Measurements from ENCODE around the gene KLHL3. TPM values are rescaled to one million over a fixed set of nuclear protein-coding genes. Genes with fewer than 3 reads are reported as not detected.

The KLHL3 gene
- total and polyA plus RNA-seq, 2 experiments from 2014 or later, result 4.9 to 10.8 TPM

GRCh38 chr5:137736496-137736895, 607 bp upstream of the KLHL3 start (continued):
- TF ChIP-seq, protein P1, sequence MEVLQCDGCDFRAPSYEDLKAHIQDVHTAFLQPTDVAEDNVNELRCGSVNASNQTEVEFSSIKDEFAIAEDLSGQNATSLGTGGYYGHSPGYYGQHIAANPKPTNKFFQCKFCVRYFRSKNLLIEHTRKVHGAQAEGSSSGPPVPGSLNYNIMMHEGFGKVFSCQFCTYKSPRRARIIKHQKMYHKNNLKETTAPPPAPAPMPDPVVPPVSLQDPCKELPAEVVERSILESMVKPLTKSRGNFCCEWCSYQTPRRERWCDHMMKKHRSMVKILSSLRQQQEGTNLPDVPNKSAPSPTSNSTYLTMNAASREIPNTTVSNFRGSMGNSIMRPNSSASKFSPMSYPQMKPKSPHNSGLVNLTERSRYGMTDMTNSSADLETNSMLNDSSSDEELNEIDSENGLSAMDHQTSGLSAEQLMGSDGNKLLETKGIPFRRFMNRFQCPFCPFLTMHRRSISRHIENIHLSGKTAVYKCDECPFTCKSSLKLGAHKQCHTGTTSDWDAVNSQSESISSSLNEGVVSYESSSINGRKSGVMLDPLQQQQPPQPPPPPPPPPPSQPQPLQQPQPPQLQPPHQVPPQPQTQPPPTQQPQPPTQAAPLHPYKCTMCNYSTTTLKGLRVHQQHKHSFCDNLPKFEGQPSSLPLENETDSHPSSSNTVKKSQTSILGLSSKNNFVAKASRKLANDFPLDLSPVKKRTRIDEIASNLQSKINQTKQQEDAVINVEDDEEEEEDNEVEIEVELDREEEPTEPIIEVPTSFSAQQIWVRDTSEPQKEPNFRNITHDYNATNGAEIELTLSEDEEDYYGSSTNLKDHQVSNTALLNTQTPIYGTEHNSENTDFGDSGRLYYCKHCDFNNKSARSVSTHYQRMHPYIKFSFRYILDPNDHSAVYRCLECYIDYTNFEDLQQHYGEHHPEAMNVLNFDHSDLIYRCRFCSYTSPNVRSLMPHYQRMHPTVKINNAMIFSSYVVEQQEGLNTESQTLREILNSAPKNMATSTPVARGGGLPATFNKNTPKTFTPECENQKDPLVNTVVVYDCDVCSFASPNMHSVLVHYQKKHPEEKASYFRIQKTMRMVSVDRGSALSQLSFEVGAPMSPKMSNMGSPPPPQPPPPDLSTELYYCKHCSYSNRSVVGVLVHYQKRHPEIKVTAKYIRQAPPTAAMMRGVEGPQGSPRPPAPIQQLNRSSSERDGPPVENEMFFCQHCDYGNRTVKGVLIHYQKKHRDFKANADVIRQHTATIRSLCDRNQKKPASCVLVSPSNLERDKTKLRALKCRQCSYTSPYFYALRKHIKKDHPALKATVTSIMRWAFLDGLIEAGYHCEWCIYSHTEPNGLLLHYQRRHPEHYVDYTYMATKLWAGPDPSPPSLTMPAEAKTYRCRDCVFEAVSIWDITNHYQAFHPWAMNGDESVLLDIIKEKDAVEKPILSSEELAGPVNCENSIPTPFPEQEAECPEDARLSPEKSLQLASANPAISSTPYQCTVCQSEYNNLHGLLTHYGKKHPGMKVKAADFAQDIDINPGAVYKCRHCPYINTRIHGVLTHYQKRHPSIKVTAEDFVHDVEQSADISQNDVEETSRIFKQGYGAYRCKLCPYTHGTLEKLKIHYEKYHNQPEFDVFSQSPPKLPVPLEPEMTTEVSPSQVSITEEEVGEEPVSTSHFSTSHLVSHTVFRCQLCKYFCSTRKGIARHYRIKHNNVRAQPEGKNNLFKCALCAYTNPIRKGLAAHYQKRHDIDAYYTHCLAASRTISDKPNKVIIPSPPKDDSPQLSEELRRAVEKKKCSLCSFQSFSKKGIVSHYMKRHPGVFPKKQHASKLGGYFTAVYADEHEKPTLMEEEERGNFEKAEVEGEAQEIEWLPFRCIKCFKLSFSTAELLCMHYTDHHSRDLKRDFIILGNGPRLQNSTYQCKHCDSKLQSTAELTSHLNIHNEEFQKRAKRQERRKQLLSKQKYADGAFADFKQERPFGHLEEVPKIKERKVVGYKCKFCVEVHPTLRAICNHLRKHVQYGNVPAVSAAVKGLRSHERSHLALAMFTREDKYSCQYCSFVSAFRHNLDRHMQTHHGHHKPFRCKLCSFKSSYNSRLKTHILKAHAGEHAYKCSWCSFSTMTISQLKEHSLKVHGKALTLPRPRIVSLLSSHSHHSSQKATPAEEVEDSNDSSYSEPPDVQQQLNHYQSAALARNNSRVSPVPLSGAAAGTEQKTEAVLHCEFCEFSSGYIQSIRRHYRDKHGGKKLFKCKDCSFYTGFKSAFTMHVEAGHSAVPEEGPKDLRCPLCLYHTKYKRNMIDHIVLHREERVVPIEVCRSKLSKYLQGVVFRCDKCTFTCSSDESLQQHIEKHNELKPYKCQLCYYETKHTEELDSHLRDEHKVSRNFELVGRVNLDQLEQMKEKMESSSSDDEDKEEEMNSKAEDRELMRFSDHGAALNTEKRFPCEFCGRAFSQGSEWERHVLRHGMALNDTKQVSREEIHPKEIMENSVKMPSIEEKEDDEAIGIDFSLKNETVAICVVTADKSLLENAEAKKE (CRISPR knock-in tag; IDR thresholded peaks at IDR 0.05), result no peak
- no peak for TF ChIP-seq EZH2 (IDR thresholded peaks at IDR 0.05; ENCODE audit: low read depth, unreplicated experiment)
- no peak for TF ChIP-seq ZNF114 (CRISPR knock-in tag; IDR thresholded peaks at IDR 0.05)
- no peak for TF ChIP-seq ZNF331 (CRISPR knock-in tag; IDR thresholded peaks at IDR 0.05; ENCODE audit: low read depth)
- no peak for TF ChIP-seq CREB1 (CRISPR knock-in tag; IDR thresholded peaks at IDR 0.05; ENCODE audit: low read depth)
- TF ChIP-seq NANOG (IDR thresholded peaks at IDR 0.05; ENCODE audit: borderline replicate concordance), result no peak
- TF ChIP-seq JUNB (IDR thresholded peaks at IDR 0.05; ENCODE audit: unreplicated experiment), result no peak

DNA sequence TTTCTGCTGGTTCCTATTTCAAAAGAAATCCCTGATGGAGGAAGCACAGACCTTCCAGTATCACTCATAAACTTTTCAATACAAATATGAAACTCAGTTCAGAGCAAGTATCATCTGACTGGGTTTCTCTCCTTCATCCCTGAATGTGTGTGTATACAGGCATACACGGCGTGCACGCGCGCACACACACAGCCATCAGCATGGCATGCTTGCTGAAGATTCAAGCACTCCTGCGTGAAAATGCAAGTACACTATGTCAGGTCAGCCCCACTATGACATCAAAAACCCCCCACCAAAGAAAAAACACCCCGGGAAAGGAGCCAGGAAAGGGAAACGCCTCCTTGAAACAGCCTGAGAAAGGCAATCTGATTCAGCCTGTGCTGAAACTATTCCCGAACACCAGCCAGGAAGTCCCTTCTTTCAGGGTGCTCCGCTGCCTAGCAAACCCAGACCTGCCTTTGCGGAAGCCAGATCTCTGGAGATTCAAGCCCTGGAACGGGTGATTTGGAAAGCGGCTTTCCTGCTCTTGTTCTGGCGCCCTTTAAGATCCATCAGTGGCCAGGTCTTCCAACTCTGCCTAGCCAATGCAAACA, 831 bp downstream of the KLHL3 start:
- Histone ChIP-seq H3K4me2 (peak overlapping the region; percentile 85), H3K9me2 (ENCODE audit: insufficient read depth) (no peaks in the 10 kb centered on the region), H3K4me1 (ENCODE audit: insufficient read depth) (peaks cover 17% of the 10 kb centered on the region), H3K27me3 (ENCODE audit: insufficient read depth) (no peaks in the 10 kb centered on the region), H4K20me1 (replicated peaks; ENCODE audit: insufficient read depth) (no peaks in the 10 kb centered on the region), H3K4me3 (peak overlapping the region; percentile 67), H3K27ac (ENCODE audit: low read depth) (peak overlapping the region; percentile 93), H3K79me2 (replicated peaks; ENCODE audit: insufficient read depth) (peaks cover 47% of the 10 kb centered on the region), H3F3A (replicated peaks; ENCODE audit: low read depth) (no peaks in the 10 kb centered on the region), H2AFZ (peak overlapping the region; percentile 74), H3K36me3 (ENCODE audit: insufficient read depth) (no peaks in the 10 kb centered on the region)
- no peaks in the 10 kb centered on the region for H3K36me3 Mint-ChIP-seq (ENCODE audit: low read depth)
- peak; percentile 50 for ATAC-seq
- H3K4me1 Mint-ChIP-seq, result peaks cover 21% of the 10 kb centered on the region; the same call in 2 of the 3 replicates
- H3K27me3 Mint-ChIP-seq (ENCODE audit: insufficient read depth, low read depth, poor library complexity), result peaks cover 2% of the 10 kb centered on the region
- no peak overlapping the region for H3K27ac Mint-ChIP-seq
- H3K4me3 Mint-ChIP-seq, result no peak overlapping the region
- H3K9me3 Mint-ChIP-seq, result peaks cover 6% of the 10 kb centered on the region
- peak; percentile 62 for DNase-seq (ENCODE audit: low spot score)
- TF ChIP-seq EZH2 (IDR thresholded peaks at IDR 0.05; ENCODE audit: low read depth, unreplicated experiment) (no peak), CREB1 (CRISPR knock-in tag; IDR thresholded peaks at IDR 0.05; ENCODE audit: low read depth) (no peak)
- TF ChIP-seq, protein P1 (CRISPR knock-in tag; IDR thresholded peaks at IDR 0.05), result no peak

All from GM23338 (cell line).